ENCODE measurements around the gene PIGW. TPM values are rescaled to one million over a fixed set of nuclear protein-coding genes. Genes with fewer than 3 reads are reported as not detected.

PIGW gene
- total and polyA plus RNA-seq, 2 of the 8 experiments (the other 6 are each of a cell fraction or from before 2014, with no cell fraction given) = 12.1 to 28.9 TPM

DNA sequence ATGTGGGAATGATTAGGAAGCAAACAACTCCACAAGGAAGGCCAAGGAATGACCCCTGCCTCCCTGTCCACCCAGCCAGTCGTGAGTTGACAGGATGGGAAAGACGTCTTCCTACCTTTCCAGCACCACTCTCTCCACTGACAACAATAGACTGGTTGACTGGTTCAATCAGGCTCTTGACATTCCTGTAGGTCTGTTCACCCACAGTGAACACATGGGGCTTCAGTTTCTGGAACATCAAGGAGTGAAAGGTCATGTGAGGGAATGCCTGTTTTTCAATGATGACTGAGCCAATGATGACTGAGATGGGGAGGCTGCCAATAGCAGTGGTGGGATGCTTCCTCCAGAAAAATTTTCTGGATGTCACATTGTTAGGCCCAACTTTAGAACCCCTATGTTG lies 9.7 kb upstream of the PIGW start:
- Histone ChIP-seq H4K20me1 (replicated peaks in 1 of 2; ENCODE audit: control insufficient read depth in 1 of 2, insufficient read depth in 2 of 2, low read length in 2 of 2) (peaks cover 6 to 8% of the 10 kb centered on the region in 2 experiments), H2BK20ac (ENCODE audit: low read length) (no peak overlapping the region), H2BK5ac (ENCODE audit: low read depth, low read length) (no peak overlapping the region), H3K56ac (replicated peaks; ENCODE audit: insufficient read length, low read depth, low read length) (no peak overlapping the region), H4K91ac (replicated peaks; ENCODE audit: insufficient read length, low read length) (no peak overlapping the region), H3K4me3 (ENCODE audit: extremely low read depth in 1 of 4, insufficient read depth in 2 of 4, low read depth in 3 of 4, low read length in 4 of 4) (no peak overlapping the region), H3K14ac (ENCODE audit: insufficient read length) (no peak overlapping the region), H3K18ac (ENCODE audit: extremely low read depth, low read length) (no peak overlapping the region), H3K27ac (ENCODE audit: low read depth, low read length) (no peak overlapping the region), H2BK12ac (ENCODE audit: low read depth, low read length) (no peak overlapping the region), H3K23ac (ENCODE audit: insufficient read length) (no peak overlapping the region), H2AFZ (ENCODE audit: low read length) (no peak overlapping the region), H3K27me3 (replicated peaks in 1 of 4; ENCODE audit: control insufficient read depth in 3 of 4, extremely low read depth in 1 of 4, insufficient read depth in 3 of 4, low read length in 3 of 4) (no peaks in the 10 kb centered on the region), H3K23me2 (ENCODE audit: low read depth, low read length) (0 out of 2 replicates have a peak, but pooled peaks cover 2% of the 10 kb centered on the region), H3K4ac (replicated peaks; ENCODE audit: insufficient read length, low read depth, low read length) (no peak overlapping the region), H2BK15ac (ENCODE audit: low read length) (no peak overlapping the region), H3K9me3 (ENCODE audit: insufficient read depth in 2 of 2, low read depth in 1 of 2, low read length in 1 of 2) (no peaks in the 10 kb centered on the region), H3K79me1 (ENCODE audit: low read depth, low read length) (peaks cover 3% of the 10 kb centered on the region; the same call in 1 of the 2 replicates), H2BK120ac (replicated peaks; ENCODE audit: low read depth, low read length) (no peak overlapping the region), H3K36me3 (ENCODE audit: control insufficient read depth in 2 of 4, insufficient read depth in 4 of 4, low read length in 3 of 4) (peaks cover 44 to 81% (median 64%) of the 10 kb centered on the region in 4 experiments), H3K4me1 (replicated peaks in 1 of 4; ENCODE audit: control insufficient read depth in 3 of 4, insufficient read depth in 4 of 4, low read length in 3 of 4) (no peaks in the 10 kb centered on the region), H3K79me2 (ENCODE audit: control insufficient read depth in 1 of 2, insufficient read depth in 2 of 2, low read length in 2 of 2) (peaks cover 0 to 3% of the 10 kb centered on the region in 2 experiments; a peak in 1 of 4 replicates), H2AK5ac (ENCODE audit: low read depth, low read length) (no peak overlapping the region), H3K9ac (replicated peaks in 1 of 4; ENCODE audit: extremely low read depth in 1 of 4, low read depth in 3 of 4, low read length in 3 of 4) (no peak overlapping the region), H4K5ac (ENCODE audit: insufficient read length, low read depth, low read length) (no peak overlapping the region), H4K8ac (ENCODE audit: extremely low read depth, insufficient read depth, low read length) (no peak overlapping the region; the same call in 1 of the 2 replicates), H3K4me2 (ENCODE audit: insufficient read depth in 1 of 2, low read depth in 2 of 2, low read length in 2 of 2) (no peak overlapping the region)
- 86% methylated on average over 2 of the region's 2 CpGs; no CpG with 5 or more reads in 1 of the 2 experiments for WGBS, 2 experiments (ENCODE audit: extremely low coverage in 1 of 2, insufficient coverage in 1 of 2, insufficient read length in 1 of 2, insufficient replicate concordance in 2 of 2, low coverage in 1 of 2, low lambda C conversion rate in 2 of 2, missing lambda C conversion rate in 1 of 2)
- DNase-seq (ENCODE audit: low read depth in 1 of 2, low spot score in 2 of 2) (no peak), FAIRE-seq (no peak)
- POLR2A ChIA-PET (ENCODE audit: partially characterized antibody) = interaction anchor here (3.1 to 7.7 kb wide), 3 partner anchors 8 to 18 kb away, joined by 29 to 89 read pairs (median 53); partner anchors contain the start of genes MYO19 and PIGW
- CTCF ChIA-PET (ENCODE audit: partially characterized antibody) = interaction anchor here (0.6 to 1.5 kb wide), 2 partner anchors 62 to 873 kb away, joined by 3 read pairs; no protein-coding TSS in a partner anchor
- TF ChIP-seq TAF1 (IDR thresholded peaks at IDR 0.05; ENCODE audit: low read depth, low read length) (no peak), CREB1 (IDR thresholded peaks at IDR 0.05) (no peak), SP4 (IDR thresholded peaks at IDR 0.05; ENCODE audit: low read length) (no peak), POU5F1 (IDR thresholded peaks at IDR 0.05; ENCODE audit: low read depth, low read length) (no peak), SIN3A (conservative IDR thresholded peaks at IDR 0.05 in 1 of 2, IDR thresholded peaks at IDR 0.05 in 1 of 2; ENCODE audit: low read depth in 1 of 2, low read length in 2 of 2) (no peak), FOSL1 (IDR thresholded peaks at IDR 0.05; ENCODE audit: insufficient read depth, low read depth, low read length) (no peak), NRF1 (IDR thresholded peaks at IDR 0.05; ENCODE audit: low read depth, low read length) (no peak), TBP (IDR thresholded peaks at IDR 0.05; ENCODE audit: low read depth, low read length) (no peak), CTBP2 (IDR thresholded peaks at IDR 0.05; ENCODE audit: borderline replicate concordance, insufficient read depth, insufficient read length, low read length) (no peak), KDM5A (IDR thresholded peaks at IDR 0.05; ENCODE audit: low read length) (no peak), SIRT6 (IDR thresholded peaks at IDR 0.05; ENCODE audit: low read length) (no peak), SP1 (IDR thresholded peaks at IDR 0.05; ENCODE audit: low read depth, low read length) (no peak), JUND (IDR thresholded peaks at IDR 0.05; ENCODE audit: low read length) (no peak), EZH2 (IDR thresholded peaks at IDR 0.05; ENCODE audit: low read depth, low read length, severe bottlenecking) (no peak)
- TF ChIP-seq, protein P1, sequence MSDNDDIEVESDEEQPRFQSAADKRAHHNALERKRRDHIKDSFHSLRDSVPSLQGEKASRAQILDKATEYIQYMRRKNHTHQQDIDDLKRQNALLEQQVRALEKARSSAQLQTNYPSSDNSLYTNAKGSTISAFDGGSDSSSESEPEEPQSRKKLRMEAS (IDR thresholded peaks at IDR 0.05) = no peak

All from H1 (cell line).